Rectal smooth muscle tissue (tissue), 1 donor: Measurements from ENCODE around the gene C12orf60.
A peak's percentile ranks its signal among the peaks of the same experiment; 100 is the strongest.

Source experiments
- H3K27ac ChIP-seq: one replicate; pipeline ENCODE4 v1.7.0; 2013; ENCODE audit warnings: low read depth, low read length, inconsistent platforms
- H3K27me3 ChIP-seq: one replicate; pipeline ENCODE4 v1.7.0; 2013; ENCODE audit warnings: low read length; ENCODE audit not compliant: control insufficient read depth, insufficient read depth
- H3K36me3 ChIP-seq: one replicate; pipeline ENCODE4 v1.7.0; 2013; ENCODE audit warnings: low read length; ENCODE audit not compliant: control insufficient read depth, insufficient read depth
- H3K4me1 ChIP-seq: one replicate; pipeline ENCODE4 v1.7.0; 2013; ENCODE audit warnings: low read length; ENCODE audit not compliant: control insufficient read depth, insufficient read depth
- H3K4me3 ChIP-seq: one replicate; pipeline ENCODE4 v1.7.0; 2013; ENCODE audit warnings: low read length
- H3K9ac ChIP-seq: one replicate; pipeline ENCODE4 v1.7.0; 2013; ENCODE audit warnings: low read length

The C12orf60 gene

GRCh38 chr12:14784471-14784870 lies 19.0 kb upstream of the C12orf60 start:
- H3K4me1 ChIP-seq: no peaks in the 10 kb centered on the region
- H3K9ac ChIP-seq: no peak overlapping the region
- peaks cover 11% of the 10 kb centered on the region for H3K36me3 ChIP-seq
- no peak overlapping the region for H3K4me3 ChIP-seq
- no peaks in the 10 kb centered on the region for H3K27me3 ChIP-seq
- H3K27ac ChIP-seq: no peak overlapping the region

GRCh38 chr12:14785568-14785967 lies 17.9 kb upstream of the C12orf60 start:
- Histone ChIP-seq H3K36me3 (peaks cover 18% of the 10 kb centered on the region), H3K4me3 (no peak overlapping the region), H3K9ac (no peak overlapping the region), H3K27ac (no peak overlapping the region), H3K27me3 (no peaks in the 10 kb centered on the region), H3K4me1 (no peaks in the 10 kb centered on the region)

GRCh38 chr12:14795028-14795448 lies 8.4 kb upstream of the C12orf60 start:
- H3K27ac ChIP-seq: no peak overlapping the region
- H3K4me3 ChIP-seq: no peak overlapping the region
- peaks cover 23% of the 10 kb centered on the region for H3K36me3 ChIP-seq
- no peak overlapping the region for H3K9ac ChIP-seq
- no peaks in the 10 kb centered on the region for H3K27me3 ChIP-seq
- H3K4me1 ChIP-seq: no peaks in the 10 kb centered on the region

- Histone ChIP-seq H3K4me1 (peaks cover 3% of the 10 kb centered on the region), H3K27me3 (no peaks in the 10 kb centered on the region), H3K9ac (no peak overlapping the region), H3K27ac (no peak overlapping the region), H3K36me3 (no peaks in the 10 kb centered on the region), H3K4me3 (peak overlapping the region; percentile 99)
These were observed 1.2 kb upstream of the C12orf60 start for GRCh38 chr12:14802247-14802646.

- H3K27me3 ChIP-seq: no peaks in the 10 kb centered on the region
- peak overlapping the region; percentile 99 for H3K4me3 ChIP-seq
- no peaks in the 10 kb centered on the region for H3K36me3 ChIP-seq
- peaks cover 3% of the 10 kb centered on the region for H3K4me1 ChIP-seq
- H3K9ac ChIP-seq: peak overlapping the region; percentile 99
- peak overlapping the region; percentile 92 for H3K27ac ChIP-seq
These were observed 804 bp upstream of the C12orf60 start for GRCh38 chr12:14802721-14803010.

GRCh38 chr12:14803830-14804160 lies 325 bp downstream of the C12orf60 start:
- peak overlapping the region; percentile 51 for H3K9ac ChIP-seq
- no peaks in the 10 kb centered on the region for H3K36me3 ChIP-seq
- H3K27me3 ChIP-seq: no peaks in the 10 kb centered on the region
- H3K4me1 ChIP-seq: peaks cover 3% of the 10 kb centered on the region
- peak overlapping the region; percentile 82 for H3K27ac ChIP-seq
- peak overlapping the region; percentile 99 for H3K4me3 ChIP-seq

- no peak overlapping the region for H3K27ac ChIP-seq
- no peak overlapping the region for H3K9ac ChIP-seq
- no peak overlapping the region for H3K4me3 ChIP-seq
- H3K36me3 ChIP-seq: no peaks in the 10 kb centered on the region
- no peaks in the 10 kb centered on the region for H3K4me1 ChIP-seq
- H3K27me3 ChIP-seq: no peaks in the 10 kb centered on the region
These were observed 6.9 kb downstream of the C12orf60 start for GRCh38 chr12:14810167-14810952.

- Histone ChIP-seq H3K9ac (no peak overlapping the region), H3K27ac (no peak overlapping the region), H3K36me3 (no peaks in the 10 kb centered on the region), H3K4me3 (no peak overlapping the region), H3K27me3 (no peaks in the 10 kb centered on the region), H3K4me1 (no peaks in the 10 kb centered on the region)
These were observed 7.5 kb downstream of the C12orf60 start for GRCh38 chr12:14810953-14811483.

GRCh38 chr12:14811486-14811885 lies 8.0 kb downstream of the C12orf60 start:
- no peak overlapping the region for H3K4me3 ChIP-seq
- no peaks in the 10 kb centered on the region for H3K36me3 ChIP-seq
- H3K27me3 ChIP-seq: no peaks in the 10 kb centered on the region
- H3K4me1 ChIP-seq: no peaks in the 10 kb centered on the region
- H3K27ac ChIP-seq: no peak overlapping the region
- H3K9ac ChIP-seq: no peak overlapping the region

- Histone ChIP-seq H3K9ac (no peak within 1 kb of the TSS), H3K27ac (no peak within 1 kb of the TSS), H3K36me3 (no peaks in the 10 kb centered on the region), H3K4me3 (no peak within 1 kb of the TSS), H3K4me1 (no peaks in the 10 kb centered on the region), H3K27me3 (no peaks in the 10 kb centered on the region)
These were observed 10.5 kb downstream of the C12orf60 start, which contains the start of gene SMCO3 for GRCh38 chr12:14814014-14814413. TSS of gene SMCO3 (minus strand) at chr12:14814182. CDS start at chr12:14806680, 7,502 bp downstream.

- no peaks in the 10 kb centered on the region for H3K4me1 ChIP-seq
- H3K27me3 ChIP-seq: no peaks in the 10 kb centered on the region
- H3K4me3 ChIP-seq: no peak overlapping the region
These were observed 20.7 kb downstream of the C12orf60 start for GRCh38 chr12:14824012-14824634.

GRCh38 chr12:14825256-14825655 lies 21.8 kb downstream of the C12orf60 start:
- no peak overlapping the region for H3K27ac ChIP-seq
- H3K4me3 ChIP-seq: no peak overlapping the region
- H3K4me1 ChIP-seq: no peaks in the 10 kb centered on the region
- H3K27me3 ChIP-seq: no peaks in the 10 kb centered on the region
- H3K36me3 ChIP-seq: no peaks in the 10 kb centered on the region
- no peak overlapping the region for H3K9ac ChIP-seq

More at GRCh38 chr12:14824012-14824634, 20.7 kb downstream of the C12orf60 start:
- H3K36me3 ChIP-seq: no peaks in the 10 kb centered on the region
- no peak overlapping the region for H3K27ac ChIP-seq
- no peak overlapping the region for H3K9ac ChIP-seq

GRCh38 chr12:14826491-14826890 lies 23.0 kb downstream of the C12orf60 start:
- Histone ChIP-seq H3K4me1 (no peaks in the 10 kb centered on the region), H3K27me3 (no peaks in the 10 kb centered on the region), H3K9ac (no peak overlapping the region), H3K36me3 (no peaks in the 10 kb centered on the region), H3K4me3 (no peak overlapping the region), H3K27ac (no peak overlapping the region)
